Measurements from ENCODE around the gene C20orf173.

- TF ChIP-seq CTCF (IDR thresholded peaks at IDR 0.05) = no peak
- no peak for TF ChIP-seq POLR2A (IDR thresholded peaks at IDR 0.05)
These were observed 17.5 kb downstream of the C20orf173 start for GRCh38 chr20:35511814-35512420.

All from lower leg skin (tissue), 3 donors.